Stimulated activated CD4-positive, alpha-beta T cell treated with anti-CD3 and anti-CD28 coated beads, Interleukin-2, amount 100 ng/mL, for 24 hours (primary cell): ENCODE measurements around the gene VOPP1.

Experiments
- DNase-seq, 2 donors: peaks; one replicate each; pipeline ENCODE4 v3.0.0-alpha.2; 2020

The VOPP1 gene

GRCh38 chr7:55575733-55576132 is 3.4 kb upstream of the VOPP1 start:
- no peak for DNase-seq

GRCh38 chr7:55575098-55575497 is 2.8 kb upstream of the VOPP1 start:
- DNase-seq, result no peak

GRCh38 chr7:55574051-55574717 is 1.9 kb upstream of the VOPP1 start:
- no peak for DNase-seq

GRCh38 chr7:55573234-55573900 is 1.1 kb upstream of the VOPP1 start:
- no peak for DNase-seq

- peak; percentile 65 to 67 for DNase-seq
These were observed 558 bp downstream of the VOPP1 start for GRCh38 chr7:55571511-55572377.

- DNase-seq, result no peak
These were observed 1.4 kb downstream of the VOPP1 start for GRCh38 chr7:55570939-55571338.

GRCh38 chr7:55570218-55570873 is 2.0 kb downstream of the VOPP1 start:
- DNase-seq, result no peak

GRCh38 chr7:55569797-55570196 is 2.5 kb downstream of the VOPP1 start:
- DNase-seq, result peak; percentile 61 to 67

- DNase-seq, result no peak
These were observed 3.0 kb downstream of the VOPP1 start for GRCh38 chr7:55569269-55569663.

GRCh38 chr7:55568613-55569268 is 3.6 kb downstream of the VOPP1 start:
- no peak for DNase-seq

GRCh38 chr7:55567571-55567970 is 4.7 kb downstream of the VOPP1 start:
- peak in 1 of 2 donors; percentile 24 for DNase-seq

GRCh38 chr7:55565681-55566080 is 6.6 kb downstream of the VOPP1 start:
- no peak for DNase-seq

- no peak for DNase-seq
These were observed 8.5 kb downstream of the VOPP1 start for GRCh38 chr7:55563596-55564325.

GRCh38 chr7:55561690-55562089 is 10.6 kb downstream of the VOPP1 start:
- no peak for DNase-seq

- peak in 1 of 2 donors; percentile 14 for DNase-seq
These were observed 13.1 kb downstream of the VOPP1 start for GRCh38 chr7:55558962-55559920.

- peak in 1 of 2 donors; percentile 46 for DNase-seq
These were observed 14.6 kb downstream of the VOPP1 start for GRCh38 chr7:55557666-55558188.

- peak in 1 of 2 donors; percentile 14 for DNase-seq
These were observed 15.8 kb downstream of the VOPP1 start for GRCh38 chr7:55556492-55556891.

- peak in 1 of 2 donors; percentile 11 for DNase-seq
These were observed 16.3 kb downstream of the VOPP1 start for GRCh38 chr7:55556031-55556430.

- DNase-seq, result no peak
These were observed 17.1 kb downstream of the VOPP1 start for GRCh38 chr7:55555160-55555559.

GRCh38 chr7:55554038-55554437 is 18.3 kb downstream of the VOPP1 start:
- DNase-seq, result no peak

- DNase-seq, result no peak
These were observed 19.3 kb downstream of the VOPP1 start for GRCh38 chr7:55553024-55553345.
